HG02943 (cell line): ENCODE results near the gene DHX29.

Experiments used
- ATAC-seq: cut with Tn5 transposase; IDR thresholded peaks from one replicate; pipeline ENCODE4 v1.9.1; 2021; ENCODE audit warnings: mild to moderate bottlenecking, low read depth, moderate library complexity; ENCODE audit not compliant: unreplicated experiment

Gene DHX29

DNA sequence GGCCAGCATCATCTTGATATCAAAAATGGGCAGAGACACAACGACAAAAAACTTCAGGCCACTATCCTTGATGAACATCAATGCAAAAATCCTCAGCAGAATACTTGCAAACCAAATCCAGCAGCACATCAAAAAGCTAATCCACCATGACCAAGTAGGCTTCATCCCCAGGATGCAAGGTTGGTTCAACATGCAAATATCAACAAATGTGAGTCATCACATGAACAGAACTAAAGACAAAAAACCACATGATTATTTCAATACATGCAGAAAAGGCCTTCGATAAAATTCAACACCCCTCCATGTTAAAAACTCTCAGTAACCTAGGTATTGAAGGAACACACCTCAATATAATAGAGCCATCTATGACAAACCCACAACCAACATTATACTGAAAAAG lies 8.8 kb upstream of the DHX29 start:
- no peak for ATAC-seq

DNA sequence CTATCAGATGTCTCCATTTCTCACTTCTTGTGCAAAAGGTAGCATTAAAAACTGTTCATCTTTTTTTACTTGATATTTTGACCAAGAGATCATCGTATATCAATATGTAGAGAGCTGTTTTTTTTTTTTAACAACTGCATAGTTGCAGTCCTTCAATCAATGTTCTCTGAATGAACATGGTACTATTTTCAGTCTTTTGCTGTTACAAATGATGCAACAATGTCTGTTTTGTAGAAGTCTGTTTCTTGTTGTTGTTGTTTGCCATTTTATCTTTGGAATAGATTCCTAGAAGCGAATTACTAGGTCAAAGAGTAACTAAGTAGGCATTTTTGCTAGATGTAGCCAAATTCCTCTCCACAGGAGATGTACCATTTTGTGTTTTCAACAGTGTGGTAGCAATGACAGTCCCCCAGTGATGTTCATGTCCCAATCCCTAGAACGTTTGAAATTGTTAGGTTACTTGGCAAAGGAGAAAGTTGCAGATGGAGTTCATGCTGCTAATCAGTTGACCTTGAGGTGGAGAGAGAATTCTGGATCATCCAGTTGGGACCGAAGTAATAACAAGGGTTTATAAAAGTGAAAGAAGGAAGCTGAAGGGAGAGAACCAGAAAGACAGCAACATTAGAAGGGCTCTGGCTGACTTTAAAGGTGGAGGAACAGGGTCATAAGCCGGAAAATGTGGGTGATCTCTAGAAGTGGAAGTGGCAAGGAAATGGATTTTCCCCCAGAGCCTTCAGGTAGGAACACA lies 6.5 kb upstream of the DHX29 start:
- no peak for ATAC-seq

DNA sequence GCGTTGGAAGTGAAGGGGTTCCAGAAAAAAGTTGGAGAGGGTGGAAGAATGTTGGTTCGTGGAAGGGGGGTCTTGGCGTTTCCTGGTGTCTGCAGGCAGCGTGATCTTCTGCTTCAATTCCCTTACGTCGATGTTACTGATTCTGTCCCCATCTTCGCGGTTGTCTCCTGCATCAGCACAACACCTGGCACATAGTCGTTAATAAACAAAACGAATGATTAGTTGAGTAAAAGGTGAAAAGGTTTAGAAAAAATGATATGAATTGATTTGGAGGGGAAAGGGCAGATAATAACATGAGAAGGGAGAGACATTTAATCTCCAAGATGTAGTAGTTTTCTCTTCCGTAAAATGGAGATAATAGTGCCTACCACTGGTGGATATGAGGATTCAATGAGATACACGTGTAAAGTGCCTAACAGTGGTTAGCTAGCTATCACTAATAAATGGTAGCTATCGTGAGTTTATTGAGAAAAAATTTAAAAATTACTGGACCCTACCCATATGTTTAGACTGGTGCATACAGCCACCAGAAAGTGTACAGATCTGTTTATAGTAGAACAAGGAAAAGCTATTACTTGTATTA lies 851 bp upstream of the DHX29 start:
- ATAC-seq: no peak

DNA sequence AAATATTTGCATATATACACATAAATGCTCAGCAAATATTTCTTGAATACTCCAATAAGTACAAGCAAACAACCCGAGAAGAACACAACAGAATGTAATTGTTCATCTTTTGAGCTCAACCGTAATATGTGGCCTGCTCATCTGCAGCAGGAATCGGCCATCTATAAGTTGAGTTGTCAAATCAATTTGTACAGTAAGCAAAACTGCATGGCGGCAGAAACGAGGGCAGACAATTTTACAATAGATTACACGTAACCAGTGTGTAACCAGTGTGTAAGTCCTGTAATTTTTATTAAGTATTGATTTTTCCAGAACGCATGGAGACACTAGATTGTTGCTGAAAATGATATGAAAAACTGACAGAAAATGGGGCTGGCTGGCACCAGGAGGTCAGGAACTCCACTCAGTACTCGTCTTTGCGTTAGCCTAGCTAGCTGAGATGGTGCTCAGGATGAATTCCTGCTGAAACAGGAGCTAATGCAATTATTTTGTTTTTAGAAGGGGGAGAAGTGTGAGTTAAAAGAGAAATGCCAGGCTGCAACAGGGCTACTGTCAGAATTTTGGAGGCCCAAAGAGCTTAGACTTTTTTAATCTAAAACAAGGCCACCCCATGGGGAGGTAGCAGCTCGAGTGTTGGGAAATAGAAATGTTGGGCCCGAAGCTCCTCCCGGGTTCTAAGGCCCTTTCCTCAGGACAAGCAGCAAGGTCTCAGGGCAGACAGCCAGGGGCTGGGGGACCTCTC lies 682 bp downstream of the DHX29 start:
- no peak for ATAC-seq

DNA sequence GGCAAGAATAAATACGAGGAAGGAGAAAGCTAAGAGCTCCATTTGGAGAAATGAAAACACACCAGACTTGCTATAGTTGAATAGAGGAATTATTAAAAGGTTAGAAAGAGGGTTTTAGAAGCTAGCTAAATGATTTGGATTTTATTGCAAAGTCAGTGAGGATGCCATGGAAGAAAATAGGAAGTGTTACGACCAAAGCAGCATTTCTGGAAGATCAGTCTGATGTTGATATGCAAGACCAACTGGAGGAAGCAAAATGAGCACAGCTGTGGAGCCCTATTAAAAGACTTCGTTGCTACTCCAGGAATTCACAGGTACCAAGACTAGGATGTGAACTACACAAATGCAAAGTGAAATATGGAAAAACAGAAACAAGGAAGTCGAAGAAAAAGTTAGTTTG lies 2.1 kb downstream of the DHX29 start:
- ATAC-seq: no peak

DNA sequence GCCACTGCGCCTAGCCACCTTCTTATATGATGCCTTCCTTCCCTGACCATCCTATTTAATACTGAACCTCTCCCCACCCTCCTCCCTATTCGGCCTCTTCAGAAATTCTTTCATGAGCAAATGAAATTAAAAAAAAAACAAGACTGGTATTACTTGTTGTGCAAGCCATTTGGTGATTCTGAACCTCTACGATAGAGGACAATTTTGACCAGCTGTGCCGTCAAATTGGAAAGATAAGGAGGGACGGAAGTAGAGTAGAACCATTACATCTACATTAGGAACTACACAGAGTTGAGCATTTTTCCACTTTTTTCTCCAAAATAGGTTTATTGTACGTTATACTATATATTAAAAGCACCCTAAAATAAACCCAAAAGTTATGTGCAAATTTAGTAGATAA lies 2.9 kb downstream of the DHX29 start:
- no peak for ATAC-seq

DNA sequence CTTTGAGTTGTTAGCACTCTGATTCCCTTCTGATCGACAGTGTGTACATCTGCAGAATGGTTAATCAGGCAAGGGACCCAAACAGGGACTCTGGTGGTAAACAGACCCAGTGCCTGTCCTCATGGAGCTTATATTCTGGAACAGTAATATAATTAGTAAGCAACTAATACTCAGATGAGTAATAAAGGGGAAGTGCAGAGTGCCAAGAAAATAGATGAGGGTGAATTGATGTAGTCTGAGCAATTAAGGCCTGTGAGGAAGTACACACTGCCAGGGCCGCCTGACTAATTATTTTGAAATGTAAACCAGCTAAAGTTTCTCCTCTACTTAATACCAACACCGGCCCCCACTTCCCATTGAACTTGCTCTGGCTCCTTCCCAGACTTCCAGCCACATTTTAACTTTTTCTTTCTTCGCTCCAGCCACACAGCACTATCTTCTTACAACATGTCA lies 4.2 kb downstream of the DHX29 start:
- ATAC-seq: no peak

DNA sequence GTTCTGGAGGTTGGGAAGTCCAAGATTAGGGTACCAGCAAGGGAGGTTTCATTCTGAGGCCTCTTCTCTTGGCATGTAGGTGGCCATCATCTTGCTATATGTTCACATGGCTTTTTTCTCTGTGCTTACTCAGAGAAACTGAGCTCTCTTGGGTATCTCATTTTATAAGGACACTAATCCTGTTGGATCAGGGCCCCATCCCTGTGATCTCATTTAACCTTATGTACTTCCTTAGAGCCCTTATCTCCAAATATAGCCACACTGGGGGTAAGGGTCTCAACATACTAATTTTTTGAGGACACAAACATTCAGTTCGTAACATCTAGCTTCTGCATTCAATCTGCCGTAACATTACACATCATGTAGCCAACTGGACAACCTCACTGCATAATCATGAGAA lies 6.6 kb downstream of the DHX29 start:
- ATAC-seq: no peak

DNA sequence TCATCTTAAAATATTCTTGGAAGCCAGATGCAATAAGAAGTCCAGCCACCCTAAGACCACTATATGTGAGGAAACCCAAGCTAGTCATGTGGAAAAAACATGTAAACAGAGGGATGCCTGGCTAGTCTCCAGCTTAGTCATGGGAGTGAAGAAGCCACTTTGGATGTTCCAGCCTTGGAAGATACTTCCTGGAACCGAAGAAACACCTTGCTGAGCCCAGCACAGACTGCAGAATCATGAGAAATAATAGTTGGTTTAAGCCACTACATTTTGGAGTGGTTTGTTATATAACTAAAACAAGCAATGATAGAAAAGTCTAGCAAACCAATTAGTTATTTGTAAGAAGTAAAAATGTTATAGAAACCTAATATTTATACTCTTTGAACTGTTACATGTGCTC lies 12.6 kb downstream of the DHX29 start:
- no peak for ATAC-seq

DNA sequence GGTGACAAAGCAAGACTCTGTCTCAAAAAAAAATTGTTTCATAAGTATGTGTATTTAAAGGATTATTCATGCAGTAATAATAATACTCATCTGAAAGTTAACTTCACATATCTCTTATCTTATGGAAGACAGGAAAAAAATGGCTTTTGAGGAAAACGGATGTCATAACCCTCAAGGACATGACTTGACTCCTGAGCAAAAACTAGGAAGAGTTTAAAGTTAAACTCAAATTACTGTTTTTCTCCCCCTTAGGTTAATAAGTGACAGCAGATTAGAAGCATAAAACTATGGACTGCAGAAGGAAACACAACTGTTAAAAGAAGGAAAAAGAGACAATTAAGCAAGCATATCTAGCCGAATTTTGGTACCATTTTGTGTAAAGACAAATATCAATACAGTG lies 16.5 kb downstream of the DHX29 start:
- no peak for ATAC-seq

DNA sequence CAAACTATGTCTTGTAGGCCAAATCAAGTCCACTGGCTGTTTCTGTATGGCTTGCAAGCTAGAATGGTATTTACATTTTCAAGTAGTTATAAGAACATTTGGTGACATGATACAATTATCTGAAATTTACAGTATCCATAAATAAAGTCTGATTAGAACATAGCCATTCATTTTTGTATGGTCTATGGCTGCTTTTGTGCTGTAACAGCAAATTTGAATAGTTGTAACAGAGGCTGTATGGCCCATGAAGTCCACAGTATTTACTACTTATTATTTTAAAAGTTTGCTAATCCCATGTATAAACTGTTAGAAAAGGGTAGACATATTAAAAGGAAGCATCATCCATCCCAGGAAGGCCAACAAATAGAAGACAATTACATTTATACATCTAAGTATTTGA lies 17.7 kb downstream of the DHX29 start:
- no peak for ATAC-seq

DNA sequence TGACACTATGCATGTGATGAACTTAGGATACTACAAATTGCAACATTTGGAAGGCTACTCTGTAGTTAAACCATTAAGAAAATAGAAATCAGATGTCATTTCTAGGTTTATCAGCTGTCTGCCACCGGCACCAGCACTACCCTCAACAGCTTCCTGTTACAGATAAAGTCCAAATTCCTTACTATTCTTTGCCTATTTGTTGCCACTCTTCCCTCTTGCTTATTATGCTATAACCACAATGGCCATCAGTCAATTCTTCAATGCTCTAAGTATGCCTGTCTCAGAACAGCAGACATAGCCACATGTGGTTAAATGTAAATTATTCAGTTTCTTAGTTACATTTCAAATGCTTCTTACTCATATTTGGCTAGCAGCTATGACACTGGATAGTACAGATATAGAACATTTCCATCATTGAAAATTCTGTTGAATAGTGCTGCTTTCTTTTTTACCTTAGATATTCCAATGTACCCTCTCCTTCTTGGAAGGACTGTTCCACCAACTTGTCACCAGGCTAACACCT lies 21.0 kb downstream of the DHX29 start:
- ATAC-seq: no peak

DNA sequence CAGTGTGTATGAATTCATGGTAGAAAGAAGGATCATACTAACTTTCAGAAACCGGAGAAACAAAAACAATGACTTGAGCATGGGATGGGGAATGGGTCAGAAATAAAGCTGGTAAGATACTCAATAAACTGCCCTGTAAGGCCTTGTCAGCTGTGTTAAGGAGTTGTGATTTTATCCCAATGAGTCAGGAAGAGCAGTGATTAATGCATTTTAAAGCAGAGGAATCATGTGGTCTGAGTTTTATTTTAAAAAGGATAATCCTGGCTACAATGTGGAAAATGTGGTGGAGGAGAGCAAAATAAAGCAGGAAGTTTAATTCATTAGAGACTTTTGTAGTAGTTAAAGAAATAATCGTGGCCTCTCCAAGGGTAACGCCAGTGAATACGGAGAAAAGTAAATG lies 28.7 kb downstream of the DHX29 start:
- ATAC-seq: no peak

DNA sequence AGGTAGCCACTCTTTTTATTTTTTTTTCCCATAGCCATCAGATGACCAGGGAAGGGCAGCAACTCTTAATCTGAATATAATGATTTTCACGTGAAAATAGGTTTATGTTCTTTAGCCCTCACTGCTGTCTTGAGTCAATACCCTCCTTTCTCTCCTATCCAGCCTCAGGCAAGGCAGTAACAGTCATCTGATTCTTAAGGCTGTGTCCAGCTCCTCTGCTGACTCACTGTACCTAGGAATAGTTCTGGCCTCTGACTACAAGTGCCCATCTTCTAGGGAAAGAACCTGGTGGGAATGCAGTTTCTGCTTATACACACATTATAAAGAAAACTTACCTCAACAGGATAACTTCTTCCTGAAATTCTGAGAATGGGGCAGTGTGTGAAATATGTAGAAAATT lies 30.7 kb downstream of the DHX29 start:
- ATAC-seq: no peak

DNA sequence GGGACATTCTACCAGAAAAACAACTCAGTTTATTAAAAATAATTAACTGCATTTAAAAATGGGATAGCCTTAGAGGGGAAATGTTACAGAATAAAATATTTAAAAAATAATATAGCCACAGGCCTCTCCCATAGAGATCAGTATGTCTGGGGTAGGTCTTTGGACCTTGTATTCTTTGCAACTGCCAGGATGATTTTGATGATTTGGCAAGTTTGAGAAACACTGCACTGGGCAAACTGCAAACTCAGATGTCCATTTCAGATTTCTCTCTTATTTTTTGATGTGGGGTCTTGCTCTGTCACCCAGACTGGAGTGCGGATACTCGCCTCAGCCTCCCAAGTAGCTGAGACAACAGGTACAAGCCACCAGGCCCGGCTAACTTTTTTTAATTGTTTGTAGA lies 49.2 kb downstream of the DHX29 start:
- no peak for ATAC-seq

DNA sequence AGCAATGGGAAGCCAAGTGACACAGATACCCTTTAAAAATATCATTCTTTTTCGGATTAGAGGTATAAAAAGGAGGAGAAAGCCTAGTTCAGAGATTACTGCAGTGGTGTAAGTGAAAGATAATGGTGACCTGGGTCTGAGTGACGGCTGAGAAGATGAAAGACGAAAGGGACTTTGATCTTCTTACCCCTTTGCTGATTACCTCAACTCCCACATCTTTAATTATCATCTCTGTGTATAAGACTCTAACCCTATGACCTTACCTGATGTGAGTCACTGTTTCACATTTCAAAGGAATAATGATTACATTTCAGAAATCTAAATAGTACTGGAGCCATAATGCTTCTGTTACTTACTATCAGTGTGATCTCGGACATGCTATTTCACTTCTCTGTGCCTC lies 52.7 kb downstream of the DHX29 start:
- ATAC-seq: no peak

DNA sequence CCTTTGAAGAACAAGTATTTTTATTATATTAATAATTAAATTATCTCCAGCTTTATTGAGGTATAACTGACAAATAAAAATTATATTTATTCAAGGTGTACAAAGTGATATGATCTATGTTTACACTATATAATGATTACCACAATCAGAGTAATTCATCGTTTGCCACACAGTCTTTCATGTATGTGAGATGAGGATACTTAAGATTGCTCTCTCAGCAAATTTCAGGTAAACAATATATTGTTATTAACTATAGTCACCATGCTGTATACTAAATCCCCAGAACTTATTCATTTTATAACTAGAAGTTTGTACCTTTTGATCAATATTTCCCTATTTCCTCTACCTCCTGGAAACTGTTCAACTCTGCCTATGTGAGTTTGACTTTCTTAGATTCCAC lies 57.4 kb downstream of the DHX29 start:
- ATAC-seq: no peak

DNA sequence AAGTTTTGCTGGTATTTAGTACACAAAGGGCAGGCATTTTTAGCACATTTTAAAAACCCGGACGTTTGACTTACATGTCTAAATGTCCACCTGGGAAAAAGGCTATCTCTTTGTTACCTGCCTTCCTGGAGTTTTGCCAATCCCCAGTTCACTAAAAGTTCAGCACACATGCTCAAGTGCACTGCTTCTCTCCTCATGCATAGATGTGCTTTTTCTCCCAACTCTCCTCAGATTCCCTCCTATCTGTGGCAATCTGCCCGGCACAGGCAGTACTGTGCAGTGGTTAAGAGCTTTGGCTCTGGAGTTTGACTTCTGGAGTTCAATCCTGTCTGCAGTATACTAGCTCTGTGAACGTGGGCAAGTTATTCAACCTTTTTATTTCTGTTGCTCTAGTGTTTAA lies 65.7 kb downstream of the DHX29 start:
- no peak for ATAC-seq

DNA sequence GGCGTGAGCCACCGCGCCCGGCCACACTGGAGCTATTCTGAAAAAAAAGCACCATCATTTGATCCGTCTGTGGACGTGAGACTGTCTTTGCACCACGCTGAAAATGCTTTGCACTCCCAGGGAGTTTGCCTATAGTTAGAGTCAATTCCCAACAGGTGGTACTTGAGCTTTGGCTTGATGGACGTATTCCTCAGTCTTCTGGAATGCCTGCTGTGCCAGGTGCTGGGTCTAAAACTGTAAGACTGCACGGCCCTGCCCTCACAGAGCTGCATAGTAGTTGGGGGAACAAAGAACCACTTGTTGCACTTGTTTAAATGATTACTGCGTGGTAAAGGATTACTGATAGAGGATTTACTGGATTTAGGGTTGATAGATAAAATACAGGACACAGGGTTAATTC lies 70.7 kb downstream of the DHX29 start:
- ATAC-seq: no peak

DNA sequence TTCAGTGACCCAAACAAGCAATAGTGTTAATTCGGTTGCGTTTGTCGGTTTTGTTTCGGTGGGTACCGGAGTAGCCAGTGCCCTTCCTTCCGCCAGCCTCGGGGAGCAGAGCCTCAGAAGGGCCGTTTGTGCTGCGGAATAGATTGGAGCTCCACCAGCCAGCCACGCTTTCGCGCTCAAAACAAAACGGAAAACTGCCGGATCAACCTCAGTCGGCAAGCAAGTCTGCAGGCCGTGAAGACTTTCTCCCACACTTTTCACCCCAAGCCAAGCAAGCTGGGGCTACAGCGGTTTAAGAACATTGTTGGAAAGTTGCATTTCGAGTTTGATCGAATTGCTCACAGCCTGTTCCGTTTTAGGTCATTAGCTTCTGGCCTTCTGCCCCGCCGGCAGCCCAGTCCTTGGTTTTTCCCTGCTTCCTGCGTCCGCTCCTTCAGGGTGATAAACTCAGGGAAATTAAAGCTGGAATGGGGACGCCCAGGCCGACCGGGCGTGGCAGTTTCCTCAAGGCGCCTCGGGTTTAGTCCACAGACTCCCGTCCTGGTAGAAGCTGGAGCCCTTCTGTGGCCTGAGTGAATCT lies 73.3 kb downstream of the DHX29 start:
- ATAC-seq: no peak
